ENCODE measurements around the gene ARPC1B.
"Not testable (repeated sequence)": the region's sequence is repeated elsewhere in the genome, so short reads cannot be mapped to it uniquely, and the experiment has no call there.

Gene ARPC1B

DNA sequence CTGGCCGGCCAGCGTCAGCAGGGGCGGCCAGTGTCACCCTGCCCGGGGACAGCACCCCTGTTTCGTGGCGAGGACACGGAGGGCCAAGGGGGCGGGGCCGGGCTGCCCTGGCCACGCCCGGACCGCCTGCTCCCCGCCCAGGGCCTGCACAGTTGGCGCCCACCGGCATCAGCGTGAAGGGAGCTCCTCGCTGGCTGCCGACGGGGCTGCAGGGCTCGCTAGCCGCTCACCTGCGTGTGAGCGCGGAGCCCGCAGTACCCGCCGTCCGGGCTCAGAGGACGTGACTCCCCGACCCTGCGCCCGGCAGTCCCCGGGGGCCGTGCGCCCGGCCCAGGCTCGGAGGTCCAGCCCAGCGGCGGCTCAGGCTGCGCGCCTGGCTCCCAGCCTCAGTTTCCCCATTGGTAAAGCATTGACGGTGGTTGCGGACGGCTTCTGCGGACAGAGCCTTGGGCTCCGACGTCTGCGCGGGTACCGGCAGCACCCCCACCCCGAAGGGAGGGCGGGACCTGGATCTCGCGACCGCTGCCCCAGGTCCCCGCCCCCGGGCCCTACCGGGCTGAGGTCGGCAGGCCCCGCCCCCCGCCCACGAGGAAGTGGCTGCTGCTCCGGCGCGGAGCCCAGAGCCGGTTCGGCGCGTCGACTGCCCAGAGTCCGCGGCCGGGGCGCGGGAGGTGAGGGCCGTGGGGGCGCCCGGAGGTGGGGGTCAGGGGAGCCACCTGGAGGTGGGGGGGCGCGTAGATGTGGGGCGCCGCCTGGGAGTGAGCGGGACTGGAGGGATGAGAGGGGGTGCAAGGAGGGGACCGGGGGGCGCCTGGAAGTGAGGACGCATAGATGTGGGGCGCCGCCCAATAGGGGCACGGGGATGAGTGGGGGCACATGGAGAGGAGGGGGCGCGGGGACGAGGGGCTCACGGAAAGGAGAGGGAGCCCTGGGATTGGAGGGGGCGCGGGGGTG is at the start of gene ARPC1B:
Gene ARPC1B, plus strand, starts transcription at position 620 of the 954 bp plus-strand sequence. CDS start 10,985 bp downstream, outside the sequence.
- no peaks in the 10 kb centered on the region for H3K36me3 ChIP-seq (ENCODE audit: insufficient read depth, low read length)
- H3K27ac ChIP-seq (ENCODE audit: low read depth, low read length), result peak within 1 kb of the TSS; percentile 86
- H3K9me3 ChIP-seq (ENCODE audit: low read length), result no peaks in the 10 kb centered on the region
- H3K4me1 ChIP-seq (ENCODE audit: insufficient read depth, low read length), result peaks cover 10% of the 10 kb centered on the region
- H3K4me3 ChIP-seq (ENCODE audit: low read depth in 1 of 2, low read length in 2 of 2), result peak within 1 kb of the TSS; percentile 56 to 92
- H3K27me3 ChIP-seq (ENCODE audit: control insufficient read depth in 1 of 2, insufficient read depth in 2 of 2, low read length in 2 of 2), result no peaks in the 10 kb centered on the region
- H3K9ac ChIP-seq (ENCODE audit: low read length), result no peak within 1 kb of the TSS

DNA sequence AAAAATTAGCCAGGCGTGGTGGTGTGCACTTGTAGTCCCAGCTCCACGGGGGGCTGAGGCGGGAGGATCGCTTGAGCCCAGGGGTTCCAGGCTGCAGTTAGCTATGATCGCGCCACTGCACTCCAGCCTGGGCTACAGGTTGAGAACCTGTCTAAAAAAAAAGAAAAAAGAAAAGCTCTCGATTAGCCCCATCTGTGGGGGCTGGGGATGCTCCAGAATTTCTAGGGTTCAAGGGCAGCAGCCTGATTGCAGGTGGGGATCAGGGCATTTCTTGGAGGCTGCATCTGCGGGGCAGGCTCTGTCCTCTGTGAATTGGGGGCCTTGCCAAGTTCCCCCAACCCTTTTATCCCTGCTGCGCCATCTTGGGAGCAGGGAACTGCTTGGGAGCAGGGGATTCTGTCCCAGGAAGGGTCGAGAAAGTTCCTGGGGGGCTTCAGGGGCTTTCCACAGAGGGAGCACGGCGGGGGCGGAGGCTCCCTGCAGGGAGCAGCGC is 49.5 kb upstream of the ARPC1B start:
- Histone ChIP-seq H3K4me1 (ENCODE audit: insufficient read depth, low read length) (peaks cover 26% of the 10 kb centered on the region), H3K27ac (ENCODE audit: low read depth, low read length) (peak overlapping the region; percentile 79), H3K27me3 (ENCODE audit: control insufficient read depth in 1 of 2, insufficient read depth in 2 of 2, low read length in 2 of 2) (no peaks in the 10 kb centered on the region), H3K9ac (ENCODE audit: low read length) (peak overlapping the region; percentile 90), H3K36me3 (ENCODE audit: insufficient read depth, low read length) (no peaks in the 10 kb centered on the region), H3K4me3 (ENCODE audit: low read depth in 1 of 2, low read length in 2 of 2) (peak overlapping the region; percentile 79 to 98), H3K9me3 (ENCODE audit: low read length) (no peaks in the 10 kb centered on the region)

DNA sequence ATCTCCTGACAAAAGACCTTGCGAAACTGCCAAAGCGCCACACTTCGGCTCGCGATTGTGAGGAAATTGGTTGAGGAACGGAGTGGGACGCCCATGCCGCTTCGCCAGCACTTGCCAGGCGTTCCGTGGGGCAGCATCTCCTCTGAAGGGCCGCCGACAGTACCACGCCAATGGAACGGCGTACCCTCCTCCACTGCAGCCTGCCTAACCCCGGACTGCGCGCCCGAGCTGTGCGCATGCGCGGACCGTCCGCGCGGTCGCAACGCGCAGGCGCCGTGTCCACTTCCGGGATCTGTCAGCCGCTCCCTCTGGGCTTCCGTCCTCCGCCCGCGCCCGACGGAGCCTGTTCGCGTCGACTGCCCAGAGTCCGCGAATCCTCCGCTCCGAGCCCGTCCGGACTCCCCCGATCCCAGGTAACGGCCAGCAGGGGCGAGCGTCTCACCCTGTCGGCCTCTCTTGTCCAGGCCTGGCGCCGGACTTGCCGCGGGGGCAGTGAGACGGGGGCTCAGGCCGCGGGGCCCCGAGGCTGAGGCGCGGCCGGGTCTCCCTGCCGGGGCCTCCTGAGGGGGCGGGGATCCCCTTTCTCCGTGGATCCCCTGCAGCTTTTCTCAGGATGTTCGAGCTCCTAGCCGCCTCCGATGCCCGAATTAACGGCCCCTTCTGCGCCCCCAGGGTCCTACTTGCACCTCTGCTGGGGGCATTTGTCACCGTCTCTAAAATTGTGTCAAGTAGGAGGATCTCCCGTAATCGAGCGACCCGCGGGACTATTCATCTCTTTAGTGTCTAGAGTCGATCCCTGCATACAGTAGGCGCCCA is 48.7 kb upstream of the ARPC1B start, which contains the start of gene ARPC1A:
Gene ARPC1A, plus strand, starts transcription at position 307 of the 816 bp plus-strand sequence. CDS start 7,456 bp downstream, outside the sequence.
- Histone ChIP-seq H3K4me1 (ENCODE audit: insufficient read depth, low read length) (peaks cover 26% of the 10 kb centered on the region), H3K36me3 (ENCODE audit: insufficient read depth, low read length) (no peaks in the 10 kb centered on the region), H3K27ac (ENCODE audit: low read depth, low read length) (peak within 1 kb of the TSS; percentile 79)

DNA sequence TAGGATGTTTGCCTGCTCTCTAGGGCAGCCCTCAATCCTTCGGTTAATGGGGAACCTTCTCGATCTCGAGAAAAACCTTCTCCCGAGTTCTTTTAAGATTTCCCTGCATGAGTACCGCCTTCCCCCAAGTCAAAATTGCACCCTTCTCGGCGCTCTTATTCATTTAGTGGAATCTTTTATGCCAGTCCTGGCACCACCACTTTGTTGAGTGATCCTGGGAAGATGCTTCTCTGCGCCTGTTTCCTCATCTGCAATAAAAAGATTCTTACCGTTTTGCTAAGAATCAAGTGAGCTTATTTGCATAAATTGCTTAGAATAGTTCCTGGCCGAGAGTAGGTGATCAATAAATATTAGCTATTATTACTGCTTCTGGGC is 48.1 kb upstream of the ARPC1B start:
- H3K27me3 ChIP-seq (ENCODE audit: control insufficient read depth in 1 of 2, insufficient read depth in 2 of 2, low read length in 2 of 2), result no peaks in the 10 kb centered on the region
- H3K4me3 ChIP-seq (ENCODE audit: low read depth in 1 of 2, low read length in 2 of 2), result peak overlapping the region; percentile 79 to 98
- H3K9ac ChIP-seq (ENCODE audit: low read length), result peak overlapping the region; percentile 71
- no peaks in the 10 kb centered on the region for H3K36me3 ChIP-seq (ENCODE audit: insufficient read depth, low read length)
- H3K9me3 ChIP-seq (ENCODE audit: low read length), result no peaks in the 10 kb centered on the region
- peak overlapping the region; percentile 79 for H3K27ac ChIP-seq (ENCODE audit: low read depth, low read length)
- peaks cover 26% of the 10 kb centered on the region for H3K4me1 ChIP-seq (ENCODE audit: insufficient read depth, low read length)

More for the DNA sequence above, 48.7 kb upstream of the ARPC1B start, which contains the start of gene ARPC1A:
- Histone ChIP-seq H3K9me3 (ENCODE audit: low read length) (no peaks in the 10 kb centered on the region), H3K4me3 (ENCODE audit: low read depth in 1 of 2, low read length in 2 of 2) (peak within 1 kb of the TSS; percentile 79 to 98), H3K9ac (ENCODE audit: low read length) (peak within 1 kb of the TSS; percentile 90), H3K27me3 (ENCODE audit: control insufficient read depth in 1 of 2, insufficient read depth in 2 of 2, low read length in 2 of 2) (no peaks in the 10 kb centered on the region)

DNA sequence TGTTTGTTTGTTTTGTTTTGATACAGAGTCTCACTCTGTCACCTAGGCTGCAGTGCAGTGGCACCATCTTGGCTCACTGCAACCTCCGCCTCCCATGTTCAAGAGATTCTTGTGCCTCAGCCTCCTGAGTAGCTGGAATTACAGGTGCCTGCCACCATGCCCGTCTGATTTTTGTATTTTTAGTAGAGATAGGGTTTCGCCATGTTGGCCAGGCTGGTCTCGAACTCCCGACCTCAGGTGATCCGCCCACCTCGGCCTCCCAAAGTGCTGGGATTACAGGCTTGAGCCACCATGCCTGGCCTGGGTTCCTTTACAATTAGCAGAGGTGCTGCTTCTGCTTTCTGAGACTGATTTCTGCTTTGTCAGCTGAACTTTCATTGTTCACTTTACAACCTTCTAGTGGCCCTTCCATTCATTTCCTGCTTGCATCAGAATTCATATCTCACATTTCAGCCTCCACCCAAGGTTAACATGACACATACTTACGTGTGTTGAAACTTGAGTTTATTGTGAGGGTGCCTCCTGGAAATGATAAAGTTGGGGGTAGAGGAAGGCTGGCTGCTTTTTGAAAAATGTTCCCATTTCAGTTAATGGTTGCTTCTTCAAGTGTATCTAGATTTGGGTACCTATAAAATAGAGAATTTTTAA is 44.1 kb upstream of the ARPC1B start:
- not testable (repeated sequence) for H3K9me3 ChIP-seq (ENCODE audit: low read length); H3K36me3 ChIP-seq (ENCODE audit: insufficient read depth, low read length); H3K9ac ChIP-seq (ENCODE audit: low read length); H3K4me3 ChIP-seq (ENCODE audit: low read depth in 1 of 2, low read length in 2 of 2); H3K27ac ChIP-seq (ENCODE audit: low read depth, low read length); H3K27me3 ChIP-seq (ENCODE audit: control insufficient read depth in 1 of 2, insufficient read depth in 2 of 2, low read length in 2 of 2)
- H3K4me1 ChIP-seq (ENCODE audit: insufficient read depth, low read length), result peaks cover 18% of the 10 kb centered on the region

DNA sequence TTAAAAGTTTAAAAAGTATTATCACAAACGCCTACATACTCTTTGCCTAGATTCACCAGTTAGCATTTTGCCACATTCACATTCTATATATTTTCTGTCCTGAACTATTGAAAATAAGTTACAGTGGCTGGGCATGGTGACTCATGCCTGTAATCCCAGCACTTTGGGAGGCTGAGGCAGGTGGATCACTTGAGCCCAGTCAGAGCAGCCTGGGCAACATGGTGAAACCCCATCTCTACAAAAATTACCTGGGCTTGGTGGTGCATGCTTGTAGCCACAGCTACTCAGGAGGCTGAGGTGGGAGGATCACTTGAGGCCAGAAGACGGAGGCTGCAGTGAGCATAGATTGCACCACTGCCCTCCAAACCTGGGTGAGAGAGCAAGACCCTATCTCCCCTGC is 43.5 kb upstream of the ARPC1B start:
- Histone ChIP-seq H3K27ac (ENCODE audit: low read depth, low read length) (no peak overlapping the region), H3K27me3 (ENCODE audit: control insufficient read depth in 1 of 2, insufficient read depth in 2 of 2, low read length in 2 of 2) (no peaks in the 10 kb centered on the region), H3K36me3 (ENCODE audit: insufficient read depth, low read length) (peaks cover 8% of the 10 kb centered on the region), H3K4me1 (ENCODE audit: insufficient read depth, low read length) (peaks cover 18% of the 10 kb centered on the region), H3K4me3 (ENCODE audit: low read depth in 1 of 2, low read length in 2 of 2) (no peak overlapping the region), H3K9ac (ENCODE audit: low read length) (no peak overlapping the region), H3K9me3 (ENCODE audit: low read length) (no peaks in the 10 kb centered on the region)

DNA sequence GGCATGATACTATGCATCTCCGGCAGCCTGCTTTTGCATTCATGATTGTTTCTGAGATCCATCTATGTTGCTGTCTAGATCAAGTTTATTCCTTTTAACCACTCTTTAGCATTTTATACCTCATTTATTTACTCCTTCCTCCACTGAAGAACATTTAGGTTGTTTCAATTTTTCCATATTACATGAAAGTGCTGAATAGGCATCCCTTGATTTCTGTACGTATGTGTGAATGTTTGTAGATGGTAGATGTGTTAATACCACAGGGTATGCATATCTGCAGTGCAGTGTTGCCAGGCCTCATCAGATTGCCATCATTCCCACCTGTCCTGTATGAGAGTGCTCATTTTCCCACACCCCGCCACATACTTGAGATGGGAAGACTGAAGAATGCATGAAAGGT is 34.9 kb upstream of the ARPC1B start:
- H3K27me3 ChIP-seq (ENCODE audit: control insufficient read depth in 1 of 2, insufficient read depth in 2 of 2, low read length in 2 of 2), result no peaks in the 10 kb centered on the region
- no peaks in the 10 kb centered on the region for H3K4me1 ChIP-seq (ENCODE audit: insufficient read depth, low read length)
- no peaks in the 10 kb centered on the region for H3K9me3 ChIP-seq (ENCODE audit: low read length)
- no peak overlapping the region for H3K9ac ChIP-seq (ENCODE audit: low read length)
- no peak overlapping the region for H3K27ac ChIP-seq (ENCODE audit: low read depth, low read length)
- H3K36me3 ChIP-seq (ENCODE audit: insufficient read depth, low read length), result peaks cover 43% of the 10 kb centered on the region
- H3K4me3 ChIP-seq (ENCODE audit: low read depth in 1 of 2, low read length in 2 of 2), result no peak overlapping the region

DNA sequence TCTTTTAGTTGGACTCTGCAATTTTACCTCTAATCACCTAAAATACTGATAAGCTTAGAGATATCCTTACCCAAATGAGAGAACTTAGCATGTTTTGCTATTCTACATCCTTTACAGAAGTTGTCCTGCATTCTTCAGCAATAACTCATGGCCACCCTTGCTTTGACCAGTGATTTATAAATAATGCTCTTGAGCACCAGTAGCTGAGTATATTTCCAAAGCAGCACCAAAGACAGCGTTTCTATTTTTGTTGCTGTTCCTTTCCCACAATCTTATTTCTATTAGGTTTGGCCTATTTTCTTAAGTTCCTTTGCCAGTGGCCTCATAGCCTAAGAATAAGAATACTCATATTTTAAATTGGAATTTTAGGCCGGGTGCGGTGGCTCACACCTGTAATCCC is 33.9 kb upstream of the ARPC1B start:
- Histone ChIP-seq H3K4me3 (ENCODE audit: low read depth in 1 of 2, low read length in 2 of 2) (no peak overlapping the region), H3K36me3 (ENCODE audit: insufficient read depth, low read length) (peaks cover 54% of the 10 kb centered on the region), H3K27ac (ENCODE audit: low read depth, low read length) (no peak overlapping the region), H3K9ac (ENCODE audit: low read length) (no peak overlapping the region), H3K4me1 (ENCODE audit: insufficient read depth, low read length) (no peaks in the 10 kb centered on the region), H3K27me3 (ENCODE audit: control insufficient read depth in 1 of 2, insufficient read depth in 2 of 2, low read length in 2 of 2) (no peaks in the 10 kb centered on the region), H3K9me3 (ENCODE audit: low read length) (no peaks in the 10 kb centered on the region)

DNA sequence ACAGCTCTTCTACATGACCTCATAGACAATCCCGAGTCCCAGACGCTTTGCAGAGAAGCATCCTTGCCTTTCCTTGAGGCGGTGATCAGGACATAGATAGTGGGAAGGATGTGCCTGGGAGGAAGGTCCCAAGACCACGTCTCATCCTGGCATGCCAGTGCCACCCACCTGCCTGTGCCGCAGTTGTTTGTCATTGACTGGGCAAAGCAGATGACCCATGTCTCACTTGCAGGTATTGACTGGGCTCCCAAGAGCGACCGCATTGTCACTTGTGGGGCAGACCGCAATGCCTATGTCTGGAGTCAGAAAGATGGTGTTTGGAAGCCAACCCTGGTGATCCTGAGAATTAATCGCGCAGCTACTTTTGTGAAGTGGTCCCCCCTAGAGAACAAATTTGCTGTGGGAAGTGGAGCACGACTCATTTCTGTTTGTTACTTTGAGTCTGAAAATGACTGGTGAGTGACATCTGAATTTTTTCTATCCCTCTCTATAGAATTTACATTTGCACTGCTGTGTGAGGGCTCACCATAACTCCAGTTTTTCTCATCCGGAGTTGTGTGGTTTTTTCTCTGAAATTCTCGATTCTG is 30.4 kb upstream of the ARPC1B start:
- H3K27me3 ChIP-seq (ENCODE audit: control insufficient read depth in 1 of 2, insufficient read depth in 2 of 2, low read length in 2 of 2), result no peaks in the 10 kb centered on the region
- no peaks in the 10 kb centered on the region for H3K9me3 ChIP-seq (ENCODE audit: low read length)
- H3K36me3 ChIP-seq (ENCODE audit: insufficient read depth, low read length), result peaks cover 56% of the 10 kb centered on the region
- no peaks in the 10 kb centered on the region for H3K4me1 ChIP-seq (ENCODE audit: insufficient read depth, low read length)
- H3K4me3 ChIP-seq (ENCODE audit: low read depth in 1 of 2, low read length in 2 of 2), result no peak overlapping the region
- H3K27ac ChIP-seq (ENCODE audit: low read depth, low read length), result no peak overlapping the region
- no peak overlapping the region for H3K9ac ChIP-seq (ENCODE audit: low read length)

DNA sequence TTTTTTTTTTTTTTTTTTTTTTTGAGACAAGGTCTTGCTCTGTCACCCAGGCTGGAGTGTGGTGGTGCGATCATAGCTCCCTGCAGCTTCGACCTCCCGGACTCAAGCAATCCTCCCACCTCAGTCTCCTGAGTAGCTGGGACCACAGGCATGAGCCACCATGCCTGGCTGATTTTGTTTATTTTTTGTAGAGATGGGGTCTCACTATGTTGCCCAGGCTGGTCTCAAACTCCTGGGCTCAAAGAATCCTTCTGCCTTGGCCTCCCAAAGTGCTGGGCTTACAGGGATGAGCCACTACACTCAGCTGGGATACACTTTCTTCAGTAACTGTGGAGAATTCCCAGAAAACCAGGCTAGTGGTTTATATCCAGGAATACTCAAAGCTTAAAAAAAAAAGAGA is 23.9 kb upstream of the ARPC1B start:
- H3K4me1 ChIP-seq (ENCODE audit: insufficient read depth, low read length); H3K27ac ChIP-seq (ENCODE audit: low read depth, low read length); H3K9me3 ChIP-seq (ENCODE audit: low read length); H3K27me3 ChIP-seq (ENCODE audit: control insufficient read depth in 1 of 2, insufficient read depth in 2 of 2, low read length in 2 of 2); H3K4me3 ChIP-seq (ENCODE audit: low read depth in 1 of 2, low read length in 2 of 2); H3K9ac ChIP-seq (ENCODE audit: low read length): not testable (repeated sequence)
- peaks cover 63% of the 10 kb centered on the region for H3K36me3 ChIP-seq (ENCODE audit: insufficient read depth, low read length)
